Loucy (cell line): ENCODE results near the gene SHOC2.

Source experiments
- H2AFZ ChIP-seq: fragments of 200-600 bp; sonication (generic); 2 replicates; pipeline ENCODE4 v1.6.0; 2016; ENCODE audit warnings: antibody characterized with exemption, mild to moderate bottlenecking, low read length, moderate library complexity
- H3F3A ChIP-seq: fragments of 200-600 bp; 2 replicates; pipeline ENCODE4 v1.6.0; 2016; ENCODE audit warnings: antibody characterized with exemption, low read depth, mild to moderate bottlenecking
- H3K27me3 ChIP-seq: fragments of 200-600 bp; sonication (generic); 2 replicates; pipeline ENCODE4 v1.6.1; 2014; ENCODE audit warnings: low read length, mild to moderate bottlenecking; ENCODE audit not compliant: insufficient read depth, poor library complexity, severe bottlenecking
- H3K36me3 ChIP-seq: fragments of 200-600 bp; sonication (generic); 2 replicates; pipeline ENCODE4 v1.6.1; 2016; ENCODE audit warnings: low read length; ENCODE audit not compliant: insufficient read depth
- H3K4me1 ChIP-seq: fragments of 200-600 bp; sonication (generic); 2 replicates; pipeline ENCODE4 v1.5.1; 2014; ENCODE audit warnings: low read length, mild to moderate bottlenecking; ENCODE audit not compliant: insufficient read depth, poor library complexity, severe bottlenecking
- H3K4me2 ChIP-seq: fragments of 200-600 bp; sonication (generic); 2 replicates; pipeline ENCODE4 v1.6.0; 2014; ENCODE audit warnings: antibody characterized with exemption, low read length, low read depth, mild to moderate bottlenecking; ENCODE audit not compliant: poor library complexity, severe bottlenecking
- H3K4me3 ChIP-seq: fragments of 200-600 bp; sonication (generic); 2 replicates; pipeline ENCODE4 v1.5.1; 2014; ENCODE audit warnings: low read length, mild to moderate bottlenecking, mixed read lengths; ENCODE audit not compliant: poor library complexity, severe bottlenecking
- H3K79me2 ChIP-seq: fragments of 200-600 bp; sonication (generic); 2 replicates; pipeline ENCODE4 v1.6.1; 2014; ENCODE audit warnings: low read length; ENCODE audit not compliant: insufficient read depth
- H3K9ac ChIP-seq: fragments of 200-600 bp; sonication (generic); 2 replicates; pipeline ENCODE4 v1.6.0; 2014; ENCODE audit warnings: mild to moderate bottlenecking, low read depth, low read length, moderate library complexity; ENCODE audit not compliant: poor library complexity, severe bottlenecking
- H3K9me2 ChIP-seq: fragments of 200-600 bp; sonication (generic); replicated peaks from 2 replicates; pipeline ENCODE4 v1.6.1; 2016; ENCODE audit warnings: low read depth, low read length, mixed read lengths
- H3K9me3 ChIP-seq: fragments of 200-600 bp; sonication (generic); 2 replicates; pipeline ENCODE4 v1.6.1; 2014; ENCODE audit warnings: mild to moderate bottlenecking, antibody characterized with exemption, low read length, low read depth; ENCODE audit not compliant: insufficient read depth
- H4K20me1 ChIP-seq: fragments of 200-600 bp; sonication (generic); 2 replicates; pipeline ENCODE4 v1.6.0; 2014; ENCODE audit warnings: antibody characterized with exemption, low read length, mild to moderate bottlenecking; ENCODE audit not compliant: insufficient read depth, poor library complexity, severe bottlenecking
- CTCF ChIP-seq: fragments of 200-600 bp; sonication (generic); conservative IDR thresholded peaks from 2 replicates; pipeline ENCODE4 v1.5.1; 2014; ENCODE audit warnings: mild to moderate bottlenecking, antibody characterized with exemption, low read length
- EZH2phosphoT487 ChIP-seq: fragments of 200-600 bp; IDR thresholded peaks from 2 replicates; pipeline ENCODE4 v1.6.1; 2018; ENCODE audit warnings: antibody characterized with exemption, mild to moderate bottlenecking, moderate library complexity, borderline replicate concordance

The SHOC2 gene

GRCh38 chr10:111034598-111035310, 115.3 kb downstream of the SHOC2 start:
- no peaks in the 10 kb centered on the region for H3K9me2 ChIP-seq
- no peak overlapping the region for H3K9ac ChIP-seq
- no peaks in the 10 kb centered on the region for H3K27me3 ChIP-seq
- H3F3A ChIP-seq = no peaks in the 10 kb centered on the region
- H3K9me3 ChIP-seq = peaks cover 12% of the 10 kb centered on the region; the same call in 1 of the 2 replicates
- H2AFZ ChIP-seq = no peak overlapping the region
- H3K4me3 ChIP-seq = no peak overlapping the region
- no peaks in the 10 kb centered on the region for H3K79me2 ChIP-seq
- no peaks in the 10 kb centered on the region for H3K36me3 ChIP-seq
- H3K4me2 ChIP-seq = no peak overlapping the region
- H3K4me1 ChIP-seq = no peaks in the 10 kb centered on the region
- TF ChIP-seq EZH2phosphoT487 = no peak
- TF ChIP-seq CTCF = no peak
- H4K20me1 ChIP-seq = no peaks in the 10 kb centered on the region

- no peaks in the 10 kb centered on the region for H3K36me3 ChIP-seq
- peaks cover 12% of the 10 kb centered on the region; the same call in 1 of the 2 replicates for H3K9me3 ChIP-seq
- H3K4me2 ChIP-seq = no peak overlapping the region
- TF ChIP-seq EZH2phosphoT487 = no peak
- no peak for TF ChIP-seq CTCF
- no peaks in the 10 kb centered on the region for H3K9me2 ChIP-seq
- H3F3A ChIP-seq = no peaks in the 10 kb centered on the region
- H3K4me3 ChIP-seq = no peak overlapping the region
- no peaks in the 10 kb centered on the region for H3K27me3 ChIP-seq
- no peak overlapping the region for H3K9ac ChIP-seq
- H3K79me2 ChIP-seq = no peaks in the 10 kb centered on the region
- H2AFZ ChIP-seq = no peak overlapping the region
- no peaks in the 10 kb centered on the region for H3K4me1 ChIP-seq
- no peaks in the 10 kb centered on the region for H4K20me1 ChIP-seq
These were observed 116.1 kb downstream of the SHOC2 start for GRCh38 chr10:111035542-111035941.

GRCh38 chr10:111037858-111038257, 118.5 kb downstream of the SHOC2 start:
- TF ChIP-seq EZH2phosphoT487 (no peak), CTCF (peak; percentile 31; the same call in 1 of the 2 replicates)
- Histone ChIP-seq H3K79me2 (no peaks in the 10 kb centered on the region), H4K20me1 (no peaks in the 10 kb centered on the region), H3K9ac (no peak overlapping the region), H2AFZ (no peak overlapping the region), H3K4me3 (no peak overlapping the region), H3K9me2 (no peaks in the 10 kb centered on the region), H3F3A (no peaks in the 10 kb centered on the region), H3K4me1 (no peaks in the 10 kb centered on the region), H3K9me3 (peaks cover 12% of the 10 kb centered on the region; the same call in 1 of the 2 replicates), H3K27me3 (no peaks in the 10 kb centered on the region), H3K4me2 (no peak overlapping the region), H3K36me3 (no peaks in the 10 kb centered on the region)
